CD4-positive, alpha-beta T cell treated with Interleukin-10 for 1 hour (primary cell): ENCODE measurements around the gene FGF19.

Experiments used
- DNase-seq: peaks from one replicate; pipeline ENCODE4 v3.0.0-alpha.2; 2020

FGF19 gene, protein sequence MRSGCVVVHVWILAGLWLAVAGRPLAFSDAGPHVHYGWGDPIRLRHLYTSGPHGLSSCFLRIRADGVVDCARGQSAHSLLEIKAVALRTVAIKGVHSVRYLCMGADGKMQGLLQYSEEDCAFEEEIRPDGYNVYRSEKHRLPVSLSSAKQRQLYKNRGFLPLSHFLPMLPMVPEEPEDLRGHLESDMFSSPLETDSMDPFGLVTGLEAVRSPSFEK

DNA sequence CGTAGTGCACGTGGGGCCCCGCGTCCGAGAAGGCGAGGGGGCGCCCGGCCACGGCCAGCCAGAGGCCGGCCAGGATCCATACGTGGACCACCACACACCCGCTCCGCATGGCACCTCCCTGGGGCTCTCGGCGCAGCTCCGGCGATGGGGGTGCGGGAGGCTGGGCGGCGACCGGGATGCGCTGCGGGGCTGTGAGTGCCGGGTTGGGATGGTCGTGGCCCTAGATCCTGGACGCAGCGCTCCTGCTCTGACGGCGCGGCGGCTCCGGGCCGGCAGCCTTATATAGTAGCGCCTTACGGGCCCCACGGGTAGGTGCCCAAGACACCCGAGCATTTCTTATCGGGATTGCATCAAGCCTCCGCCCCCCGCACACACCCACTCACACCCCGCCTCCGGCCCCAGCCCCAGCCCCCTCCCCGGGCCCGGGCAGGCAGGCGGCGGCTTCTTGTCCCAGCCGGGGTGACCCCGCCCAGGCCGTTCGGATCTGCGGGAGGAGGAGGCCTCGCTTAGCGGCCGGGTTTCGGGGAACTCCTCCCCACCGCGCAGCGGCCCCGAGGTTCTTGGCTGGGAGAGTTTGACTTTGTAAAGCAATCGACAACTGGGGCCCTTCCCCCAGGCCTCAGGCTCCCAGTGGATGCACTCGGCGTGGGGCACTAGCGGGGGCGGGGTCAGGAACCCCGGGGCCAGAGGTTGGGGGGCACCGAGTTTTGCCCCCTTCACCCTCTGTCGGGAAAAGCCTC is at the start of gene FGF19:
FGF19 (minus strand) TSS at position 255 of the 740 bp plus-strand sequence; CDS start at position 109, 146 bp downstream.
- no peak for DNase-seq

DNA sequence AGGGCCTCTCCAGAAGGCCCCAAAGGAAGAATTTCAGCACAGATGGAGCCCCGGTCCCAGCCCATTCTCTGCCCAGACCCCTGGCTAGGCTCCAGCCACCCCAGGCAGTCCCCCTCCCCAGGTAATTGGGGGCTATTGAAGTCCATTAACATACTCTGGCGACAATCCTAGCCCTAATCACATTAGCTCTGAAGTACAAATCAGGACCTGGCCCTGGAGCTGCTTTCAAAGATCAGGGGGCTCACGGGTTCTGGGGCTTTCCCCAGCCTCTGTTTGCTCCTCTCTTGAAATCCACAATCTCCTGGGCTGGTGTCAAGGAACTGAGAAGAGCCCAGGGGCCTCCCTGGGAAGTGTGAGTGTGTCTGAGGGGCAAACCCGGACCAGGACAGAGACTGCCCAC is 49.1 kb upstream of the FGF19 start:
- no peak for DNase-seq

DNA sequence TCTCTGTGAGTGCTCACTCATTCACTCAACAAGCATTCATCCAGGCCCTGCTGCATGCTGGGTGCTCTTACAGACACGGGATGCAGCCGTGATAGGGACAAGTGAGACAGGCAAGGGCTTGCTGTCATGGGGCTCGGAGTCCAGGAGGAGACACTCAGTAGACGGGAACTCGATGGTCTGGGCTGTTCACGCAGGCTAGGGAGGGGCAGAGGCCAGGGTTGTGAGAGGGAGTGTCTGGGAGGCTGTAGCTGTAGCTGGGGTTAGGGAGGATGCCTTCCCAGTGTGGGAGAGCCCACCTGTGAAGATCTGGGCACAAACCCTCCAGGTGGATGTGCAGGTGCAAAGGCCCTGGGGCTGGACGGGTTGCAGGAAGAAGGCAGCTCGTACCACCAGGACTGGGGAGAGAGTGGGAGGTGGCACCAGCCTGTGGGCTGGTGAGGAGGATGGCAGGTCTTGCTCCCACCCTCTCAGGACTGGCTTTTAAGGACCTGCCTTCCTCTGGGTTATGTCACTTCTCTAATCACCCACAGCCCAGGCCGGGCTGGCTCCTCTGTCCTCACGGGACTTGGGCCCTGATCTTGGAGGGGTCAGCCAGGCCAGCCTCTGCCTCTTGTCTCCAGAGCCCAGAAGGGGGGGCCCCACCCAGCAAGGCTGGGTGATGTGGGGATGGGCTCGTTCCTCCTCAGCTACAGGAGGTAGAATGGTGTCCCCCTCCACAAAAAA is 47.2 kb upstream of the FGF19 start:
- DNase-seq: no peak

GRCh38 chr11:69750108-69750850 is 46.5 kb upstream of the FGF19 start:
- DNase-seq: no peak

DNA sequence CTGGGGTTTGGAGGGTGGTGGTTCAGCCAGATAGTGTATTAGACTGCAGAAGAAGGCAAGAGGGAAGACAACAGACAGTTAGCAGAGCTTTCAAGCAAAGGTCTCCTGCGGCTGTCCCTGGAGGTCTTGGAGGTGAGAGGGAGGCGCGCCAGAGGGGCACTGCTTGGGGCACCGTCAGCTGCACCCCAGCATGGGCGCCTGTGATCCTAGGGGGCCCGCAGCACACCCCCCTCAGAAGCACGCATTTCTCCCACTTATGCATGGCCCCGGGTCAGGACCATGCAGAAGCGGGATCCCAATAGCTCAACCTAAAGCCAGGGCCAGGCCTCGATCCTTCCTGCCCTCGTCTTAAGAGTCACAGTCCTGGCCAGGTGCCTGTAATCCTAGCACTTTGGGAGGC is 44.8 kb upstream of the FGF19 start:
- no peak for DNase-seq

- DNase-seq: no peak
Measured at GRCh38 chr11:69746752-69747742, 43.2 kb upstream of the FGF19 start.

DNA sequence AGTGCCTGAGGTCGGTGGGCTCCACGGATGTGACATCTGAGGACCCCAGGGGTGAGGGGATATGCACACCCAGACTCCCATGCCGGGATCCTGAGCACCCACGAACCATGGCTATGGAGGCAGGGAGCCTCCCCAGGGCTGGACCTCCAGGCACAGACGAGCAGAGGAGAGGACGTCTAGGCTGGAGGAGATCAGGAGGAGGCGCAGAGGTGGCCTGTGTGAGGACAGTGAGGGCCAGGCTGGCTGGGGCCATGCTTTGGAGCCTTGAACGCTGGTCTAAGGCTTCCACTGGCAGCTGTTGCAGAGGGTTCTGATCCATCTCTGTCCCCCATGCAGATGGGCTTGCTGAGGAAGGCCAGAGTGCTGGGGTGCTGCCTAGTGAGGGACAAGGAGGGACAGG is 42.3 kb upstream of the FGF19 start:
- no peak for DNase-seq

DNA sequence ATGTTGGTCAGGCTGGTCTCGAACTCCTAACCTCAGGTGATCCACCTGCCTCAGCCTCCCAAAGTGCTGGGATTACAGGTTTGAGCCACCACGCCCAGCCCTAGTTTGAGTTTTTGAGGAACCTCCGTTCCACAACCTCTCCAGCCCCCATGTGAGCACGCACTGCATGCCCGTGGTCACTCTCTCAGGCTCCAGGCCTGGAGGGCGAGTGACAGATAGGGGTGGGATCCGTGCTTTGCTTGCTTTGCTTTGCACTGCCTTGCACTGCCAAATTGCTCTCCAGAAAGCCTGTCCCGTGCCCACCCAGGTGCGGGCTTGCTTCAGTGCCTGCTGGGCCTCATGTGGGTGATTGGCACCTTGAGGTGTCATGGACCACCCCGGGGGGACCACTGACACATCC is 41.4 kb upstream of the FGF19 start:
- no peak for DNase-seq

GRCh38 chr11:69744435-69744834 is 40.6 kb upstream of the FGF19 start:
- DNase-seq: no peak

DNA sequence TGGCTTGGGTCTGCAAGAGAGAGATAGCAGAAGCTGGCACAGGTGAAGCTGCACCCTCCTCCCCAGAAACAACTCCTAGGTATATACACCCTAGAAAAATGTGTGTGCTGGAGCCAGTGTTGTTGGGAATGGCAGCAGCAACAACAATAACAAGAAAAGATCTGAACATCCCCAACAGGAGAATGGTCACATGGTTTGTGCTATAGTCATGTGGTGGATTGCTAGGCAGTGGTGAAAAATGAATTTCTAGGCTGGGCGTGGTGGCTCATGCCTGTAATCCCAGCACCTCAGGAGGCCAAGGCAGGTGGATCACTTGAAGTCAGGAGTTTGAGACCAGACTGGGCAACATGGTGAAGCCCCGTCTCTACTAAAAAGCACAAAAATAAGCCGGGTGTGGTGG is 31.0 kb upstream of the FGF19 start:
- DNase-seq: no peak

DNA sequence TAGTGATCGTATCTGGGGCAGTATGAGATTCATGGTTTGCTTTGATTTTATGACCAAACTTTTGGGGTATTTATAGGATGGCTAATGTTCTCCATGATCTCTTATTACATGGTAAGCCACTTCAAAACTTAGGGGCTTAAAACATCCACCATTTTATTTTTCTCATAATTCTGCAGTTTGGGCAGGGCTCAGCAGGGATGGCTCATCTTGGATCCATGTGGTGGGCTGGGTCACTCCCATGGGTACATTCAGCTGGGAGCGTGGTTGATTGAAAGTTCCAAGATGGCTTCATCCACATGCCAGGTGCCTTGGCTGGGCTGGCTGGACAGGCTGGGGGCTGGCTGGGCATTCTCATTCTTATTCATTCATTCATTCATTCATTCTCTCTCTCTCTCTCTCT is 30.5 kb upstream of the FGF19 start:
- no peak for DNase-seq

DNA sequence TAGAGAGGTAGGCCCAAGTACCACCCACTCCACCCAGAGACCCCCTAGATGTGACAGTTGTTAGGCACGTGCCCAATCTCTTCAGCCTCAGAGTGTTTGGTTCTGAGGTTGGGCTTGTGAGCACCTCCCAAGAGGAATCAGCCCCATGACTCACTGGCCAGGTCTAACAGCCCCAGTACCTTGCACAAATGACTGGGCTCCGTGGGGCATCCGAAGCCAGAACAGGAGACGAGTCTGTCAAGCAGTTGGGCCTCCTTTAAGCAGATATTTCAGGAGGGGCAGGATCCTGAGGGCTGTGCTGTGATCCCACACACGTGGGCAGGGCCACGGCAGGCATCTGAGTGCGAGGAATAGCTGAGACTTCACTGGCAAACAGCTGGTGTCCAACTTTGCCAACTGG is 29.1 kb upstream of the FGF19 start:
- DNase-seq: no peak

DNA sequence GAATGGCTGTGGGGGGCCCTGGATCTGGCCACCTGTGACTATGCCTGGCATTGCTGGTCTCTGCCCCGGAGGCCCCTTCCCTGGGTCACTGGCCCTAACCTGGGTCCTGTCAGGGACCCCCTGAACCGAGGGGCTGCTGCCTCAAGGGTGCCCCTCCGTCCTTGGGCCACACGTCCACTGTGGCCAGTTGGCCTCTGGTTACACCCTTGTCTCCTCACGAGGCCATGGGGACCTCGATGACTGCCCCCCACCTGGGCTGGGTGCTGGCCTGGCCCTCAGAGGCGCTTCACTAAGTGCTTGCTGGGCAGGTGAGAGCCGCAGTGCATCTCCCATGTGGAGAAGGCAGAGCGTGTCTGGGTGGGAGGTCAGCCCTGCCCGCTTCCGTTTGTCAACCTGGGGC is 27.3 kb upstream of the FGF19 start:
- no peak for DNase-seq

DNA sequence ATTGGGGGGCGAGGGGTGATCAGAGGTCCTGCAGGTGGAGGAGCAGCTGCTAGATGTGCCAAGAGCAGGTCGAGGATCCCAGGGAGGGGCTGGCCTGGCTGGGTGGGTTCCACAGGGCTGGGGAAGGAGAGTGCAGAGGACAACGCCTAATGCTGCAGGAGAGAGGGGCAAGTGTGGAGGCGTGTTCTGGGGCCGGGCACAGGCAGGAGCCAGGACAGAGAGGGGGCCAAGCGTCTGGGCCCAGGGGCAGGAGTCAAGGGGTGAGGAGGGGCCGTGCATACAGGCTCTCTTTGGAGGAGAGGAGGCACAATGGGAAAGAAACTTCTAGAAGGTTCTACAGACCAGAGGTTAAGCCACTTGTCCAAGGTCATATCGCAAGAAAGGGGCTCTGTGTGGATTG is 26.7 kb upstream of the FGF19 start:
- no peak for DNase-seq

GRCh38 chr11:69729252-69729651 is 25.4 kb upstream of the FGF19 start:
- no peak for DNase-seq

GRCh38 chr11:69727266-69727665 is 23.4 kb upstream of the FGF19 start:
- no peak for DNase-seq

DNA sequence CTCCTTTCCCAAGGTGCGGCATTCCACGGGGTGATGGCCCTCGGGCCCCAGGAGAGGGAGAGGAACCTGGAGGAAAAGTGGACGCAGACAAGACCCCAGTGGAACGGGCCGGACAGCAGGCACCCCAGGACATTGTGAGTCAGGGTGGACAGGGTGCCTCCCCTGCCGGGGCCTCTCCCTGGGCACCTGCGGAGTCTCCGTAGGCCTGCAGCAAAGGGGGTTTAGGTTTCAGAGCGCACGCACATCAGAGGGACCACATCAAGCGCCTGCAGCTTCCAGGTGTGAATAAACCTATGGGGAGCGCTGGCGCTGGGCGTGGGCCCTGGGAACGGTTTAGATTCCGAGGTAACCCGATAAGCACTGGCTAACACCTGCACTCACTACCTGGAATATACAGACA is 22.7 kb upstream of the FGF19 start:
- DNase-seq: no peak

DNA sequence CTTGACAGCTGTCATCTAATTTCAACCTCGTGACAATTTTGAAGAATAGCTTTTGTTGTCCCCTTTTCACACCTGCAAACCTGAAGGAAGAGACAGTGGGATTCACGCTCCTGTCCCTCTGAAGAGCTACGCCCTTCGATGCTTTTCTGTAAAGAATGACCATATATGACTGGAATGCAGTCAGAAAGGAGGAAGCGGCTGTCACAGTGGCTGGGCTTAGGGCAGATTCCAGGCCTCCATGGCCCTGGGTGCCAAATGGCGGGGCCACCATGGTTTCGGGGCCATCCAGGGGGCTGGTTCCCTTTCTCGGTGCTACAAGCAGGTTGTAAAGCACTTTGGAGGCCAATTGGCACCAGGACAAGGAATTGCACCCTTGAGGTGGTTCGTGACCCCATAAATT is 22.2 kb upstream of the FGF19 start:
- no peak for DNase-seq

DNA sequence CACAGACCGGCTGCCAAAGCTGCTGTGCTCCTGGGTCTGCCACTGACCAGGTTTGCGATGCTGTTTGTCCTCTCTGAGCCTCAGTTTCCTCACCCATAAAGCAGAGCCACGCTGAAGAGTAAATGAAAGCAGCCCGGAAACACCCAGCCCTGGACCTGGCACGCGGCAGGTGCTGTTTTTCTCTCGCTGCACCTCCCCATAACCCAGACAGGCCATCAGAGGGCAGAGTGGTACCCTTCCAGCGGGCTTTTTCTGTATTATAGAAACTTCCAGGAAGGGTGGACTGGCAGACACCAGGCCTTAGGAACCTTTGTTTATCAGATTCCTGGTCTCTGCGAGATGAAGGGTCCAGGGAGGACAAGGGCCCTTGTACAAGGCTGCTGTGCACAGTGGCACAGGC is 17.9 kb upstream of the FGF19 start:
- no peak for DNase-seq

- DNase-seq: no peak
Measured at GRCh38 chr11:69721106-69721505, 17.3 kb upstream of the FGF19 start.

DNA sequence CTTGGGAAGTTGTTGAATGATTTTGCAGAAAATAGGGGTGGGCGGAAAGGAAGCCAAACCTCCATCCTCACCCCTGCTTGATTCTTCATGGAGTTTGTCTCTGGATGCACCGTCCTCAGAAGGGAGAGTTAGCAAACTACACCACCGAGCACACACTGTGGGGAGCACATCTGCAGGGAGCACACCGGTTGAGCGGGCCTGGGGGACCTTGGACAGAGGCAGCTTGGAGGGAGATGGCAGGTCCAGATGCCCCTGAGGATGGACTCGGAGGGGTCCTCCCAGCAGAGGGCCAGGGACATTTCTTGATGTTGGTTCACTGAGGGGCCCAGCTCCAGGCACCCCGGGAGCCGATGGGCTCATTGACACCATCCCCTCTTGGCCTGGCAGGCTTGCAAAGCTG is 15.1 kb upstream of the FGF19 start:
- DNase-seq: no peak

DNA sequence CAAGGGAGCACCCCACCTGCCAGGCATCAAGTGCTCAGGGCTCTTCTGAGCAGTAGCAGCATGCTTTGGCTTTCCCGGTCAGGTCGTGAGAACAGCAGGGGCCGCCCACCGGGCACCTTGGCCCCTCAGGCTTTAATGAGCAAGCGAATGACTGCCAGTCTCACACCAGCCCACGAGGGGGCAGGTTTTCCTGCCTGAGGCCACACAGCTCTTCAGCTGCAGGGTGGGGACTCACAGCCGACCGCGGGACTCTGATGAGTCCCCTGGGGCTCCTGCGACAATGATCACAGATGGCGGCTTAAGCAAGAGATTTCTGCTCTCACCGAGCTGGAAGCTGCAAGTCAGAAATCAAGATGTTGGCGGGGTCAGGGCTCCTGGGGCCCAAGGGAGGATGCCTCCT is 14.3 kb upstream of the FGF19 start:
- no peak for DNase-seq
